ENCODE measurements around the gene H19.

H19 gene

GRCh38 chr11:1949922-1950321, 47.7 kb downstream of the H19 start:
- TF ChIP-seq, protein P1, sequence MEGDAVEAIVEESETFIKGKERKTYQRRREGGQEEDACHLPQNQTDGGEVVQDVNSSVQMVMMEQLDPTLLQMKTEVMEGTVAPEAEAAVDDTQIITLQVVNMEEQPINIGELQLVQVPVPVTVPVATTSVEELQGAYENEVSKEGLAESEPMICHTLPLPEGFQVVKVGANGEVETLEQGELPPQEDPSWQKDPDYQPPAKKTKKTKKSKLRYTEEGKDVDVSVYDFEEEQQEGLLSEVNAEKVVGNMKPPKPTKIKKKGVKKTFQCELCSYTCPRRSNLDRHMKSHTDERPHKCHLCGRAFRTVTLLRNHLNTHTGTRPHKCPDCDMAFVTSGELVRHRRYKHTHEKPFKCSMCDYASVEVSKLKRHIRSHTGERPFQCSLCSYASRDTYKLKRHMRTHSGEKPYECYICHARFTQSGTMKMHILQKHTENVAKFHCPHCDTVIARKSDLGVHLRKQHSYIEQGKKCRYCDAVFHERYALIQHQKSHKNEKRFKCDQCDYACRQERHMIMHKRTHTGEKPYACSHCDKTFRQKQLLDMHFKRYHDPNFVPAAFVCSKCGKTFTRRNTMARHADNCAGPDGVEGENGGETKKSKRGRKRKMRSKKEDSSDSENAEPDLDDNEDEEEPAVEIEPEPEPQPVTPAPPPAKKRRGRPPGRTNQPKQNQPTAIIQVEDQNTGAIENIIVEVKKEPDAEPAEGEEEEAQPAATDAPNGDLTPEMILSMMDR (IDR thresholded peaks at IDR 0.05; ENCODE audit: poor library complexity, severe bottlenecking) = no peak
- no peaks in the 10 kb centered on the region for H3K27me3 ChIP-seq (ENCODE audit: insufficient read depth, poor library complexity, severe bottlenecking)
- no peak overlapping the region for H3K4me3 ChIP-seq (ENCODE audit: severe bottlenecking)
- ATAC-seq (ENCODE audit: low read depth) = no peak
- no peak overlapping the region for H3K27ac ChIP-seq (ENCODE audit: poor library complexity, severe bottlenecking)
- H3K9me3 ChIP-seq (ENCODE audit: severe bottlenecking) = no peaks in the 10 kb centered on the region
- H3K4me1 ChIP-seq (ENCODE audit: insufficient read depth, poor library complexity, severe bottlenecking) = no peaks in the 10 kb centered on the region
- H3K36me3 ChIP-seq (ENCODE audit: low read depth) = no peaks in the 10 kb centered on the region
- DNase-seq (ENCODE audit: low spot score) = no peak

DNA sequence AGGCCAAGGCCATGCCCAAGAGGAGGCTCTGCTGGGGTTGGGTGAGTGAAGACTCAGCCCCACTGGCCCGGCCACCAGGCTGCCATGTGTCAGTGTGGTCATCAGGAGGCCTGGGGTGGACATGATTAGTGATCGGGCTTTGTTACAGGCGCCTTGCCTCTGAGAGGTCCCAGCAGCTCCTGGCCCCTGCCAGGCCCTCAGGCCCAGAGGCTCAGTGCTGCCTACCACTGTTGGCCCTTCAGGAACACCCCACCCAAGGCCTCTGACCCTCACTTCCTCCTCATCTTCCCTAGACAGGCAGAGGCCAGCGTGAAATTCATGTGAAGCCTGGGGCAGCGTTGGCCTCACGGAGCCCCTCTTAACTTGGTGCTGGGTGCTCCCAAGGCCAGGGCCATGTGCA, 48.3 kb downstream of the H19 start:
- DNase-seq (ENCODE audit: low spot score) (no peak), ATAC-seq (ENCODE audit: low read depth) (no peak)
- H3K9me3 ChIP-seq (ENCODE audit: severe bottlenecking) = no peaks in the 10 kb centered on the region
- TF ChIP-seq, protein P1 (IDR thresholded peaks at IDR 0.05; ENCODE audit: poor library complexity, severe bottlenecking) = no peak
- no peak overlapping the region for H3K4me3 ChIP-seq (ENCODE audit: severe bottlenecking)
- H3K27me3 ChIP-seq (ENCODE audit: insufficient read depth, poor library complexity, severe bottlenecking) = no peaks in the 10 kb centered on the region
- H3K4me1 ChIP-seq (ENCODE audit: insufficient read depth, poor library complexity, severe bottlenecking) = peaks cover under 1% of the 10 kb centered on the region
- no peaks in the 10 kb centered on the region for H3K36me3 ChIP-seq (ENCODE audit: low read depth)
- H3K27ac ChIP-seq (ENCODE audit: poor library complexity, severe bottlenecking) = no peak overlapping the region

- Histone ChIP-seq H3K27me3 (ENCODE audit: insufficient read depth, poor library complexity, severe bottlenecking) (no peaks in the 10 kb centered on the region), H3K4me3 (ENCODE audit: severe bottlenecking) (no peak overlapping the region), H3K27ac (ENCODE audit: poor library complexity, severe bottlenecking) (no peak overlapping the region), H3K4me1 (ENCODE audit: insufficient read depth, poor library complexity, severe bottlenecking) (peaks cover 9% of the 10 kb centered on the region), H3K9me3 (ENCODE audit: severe bottlenecking) (no peaks in the 10 kb centered on the region), H3K36me3 (ENCODE audit: low read depth) (no peaks in the 10 kb centered on the region)
- ATAC-seq (ENCODE audit: low read depth) (no peak), DNase-seq (ENCODE audit: low spot score) (no peak)
- TF ChIP-seq, protein P1 (IDR thresholded peaks at IDR 0.05; ENCODE audit: poor library complexity, severe bottlenecking) = no peak
These were observed 49.3 kb downstream of the H19 start for GRCh38 chr11:1948389-1948788.

DNA sequence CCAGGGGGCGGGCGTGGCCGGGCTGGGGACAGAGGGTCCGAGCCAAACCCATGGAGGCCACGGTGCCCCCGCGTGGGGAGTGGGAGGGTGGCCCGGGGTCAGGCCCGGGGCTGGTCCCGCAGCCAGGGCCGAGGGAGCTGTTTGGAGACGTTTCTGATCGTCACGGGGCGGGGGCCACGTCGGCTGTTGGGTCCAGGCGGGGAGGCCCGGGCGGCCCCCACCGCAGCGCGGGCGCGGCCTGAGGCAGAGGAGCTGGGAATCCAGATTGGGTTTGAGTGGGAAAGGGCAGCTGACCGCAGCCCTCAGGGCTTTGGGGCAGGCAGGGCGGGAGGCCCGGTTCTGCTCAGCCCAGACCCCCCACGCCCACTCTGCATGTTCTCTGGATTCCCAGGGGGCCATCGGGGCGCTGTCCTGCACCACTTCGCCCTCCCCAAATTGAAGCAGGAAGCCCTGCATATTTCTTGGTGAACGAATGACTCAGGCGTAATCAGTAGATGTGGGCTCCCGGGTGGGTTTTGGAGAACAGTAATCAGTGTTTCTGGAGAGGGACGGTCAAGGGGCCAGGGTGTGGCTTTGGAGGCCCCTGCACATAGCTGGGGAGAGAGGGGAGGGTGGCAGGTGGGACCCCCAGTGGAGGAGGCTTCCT, 49.9 kb downstream of the H19 start:
- TF ChIP-seq, protein P1 (IDR thresholded peaks at IDR 0.05; ENCODE audit: poor library complexity, severe bottlenecking) = no peak
- H3K9me3 ChIP-seq (ENCODE audit: severe bottlenecking) = no peaks in the 10 kb centered on the region
- ATAC-seq (ENCODE audit: low read depth) = no peak
- H3K36me3 ChIP-seq (ENCODE audit: low read depth) = no peaks in the 10 kb centered on the region
- H3K27me3 ChIP-seq (ENCODE audit: insufficient read depth, poor library complexity, severe bottlenecking) = no peaks in the 10 kb centered on the region
- no peak overlapping the region for H3K27ac ChIP-seq (ENCODE audit: poor library complexity, severe bottlenecking)
- no peak overlapping the region for H3K4me3 ChIP-seq (ENCODE audit: severe bottlenecking)
- DNase-seq (ENCODE audit: low spot score) = no peak
- peaks cover 9% of the 10 kb centered on the region for H3K4me1 ChIP-seq (ENCODE audit: insufficient read depth, poor library complexity, severe bottlenecking)

DNA sequence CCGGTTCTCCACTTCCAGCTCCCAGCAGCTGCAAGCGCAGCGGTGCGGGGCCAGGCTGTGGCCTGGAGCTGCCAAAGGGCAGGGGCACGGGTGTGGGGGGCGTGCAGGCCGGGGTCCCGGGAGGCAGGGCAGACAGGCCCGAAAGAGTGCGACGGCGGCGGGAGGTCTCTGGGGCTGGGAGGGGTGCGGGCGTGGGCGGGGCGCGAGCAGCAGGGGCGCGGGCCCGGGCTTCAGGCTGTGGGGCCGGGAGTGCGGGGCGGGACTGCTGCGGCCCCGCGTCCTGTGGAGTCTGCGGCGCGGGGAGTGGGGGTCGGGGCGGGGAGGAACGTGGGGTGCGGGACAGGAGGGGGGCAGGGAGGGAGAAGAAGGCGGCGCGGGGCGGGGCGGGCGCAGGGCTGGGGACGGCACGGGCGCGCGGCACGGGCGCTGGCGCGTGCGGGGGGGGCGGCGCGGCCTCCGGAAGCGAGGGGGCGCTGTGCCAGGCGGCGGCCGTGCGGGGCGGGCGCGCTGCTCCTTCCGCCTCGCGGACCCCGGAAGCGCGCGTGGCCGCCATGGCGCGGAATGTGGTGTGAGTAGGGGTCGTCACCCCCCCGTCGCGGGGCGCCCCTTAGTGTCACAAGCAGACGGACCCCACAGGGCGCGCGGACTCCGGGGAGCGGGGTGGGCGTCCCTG, 50.7 kb downstream of the H19 start, which contains the start of gene MRPL23:
TSS of gene MRPL23 (plus strand) at position 521 of the 673 bp plus-strand sequence. CDS start at position 552, 31 bp downstream.
- Histone ChIP-seq H3K27me3 (ENCODE audit: insufficient read depth, poor library complexity, severe bottlenecking) (no peaks in the 10 kb centered on the region), H3K4me1 (ENCODE audit: insufficient read depth, poor library complexity, severe bottlenecking) (peaks cover 9% of the 10 kb centered on the region), H3K27ac (ENCODE audit: poor library complexity, severe bottlenecking) (no peak within 1 kb of the TSS), H3K4me3 (ENCODE audit: severe bottlenecking) (no peak within 1 kb of the TSS), H3K9me3 (ENCODE audit: severe bottlenecking) (no peaks in the 10 kb centered on the region), H3K36me3 (ENCODE audit: low read depth) (no peaks in the 10 kb centered on the region)
- DNase-seq (ENCODE audit: low spot score) (no peak), ATAC-seq (ENCODE audit: low read depth) (no peak)
- TF ChIP-seq, protein P1 (IDR thresholded peaks at IDR 0.05; ENCODE audit: poor library complexity, severe bottlenecking) = no peak
